ENCODE results near the gene IRS1. TPM values are rescaled to one million over a fixed set of nuclear protein-coding genes. Genes with fewer than 3 reads are reported as not detected.

The IRS1 gene
- total RNA-seq, 1 experiment from 2014 or later = 38.8 TPM

GRCh38 chr2:226828191-226828590 is 28.6 kb upstream of the IRS1 start:
- Histone ChIP-seq H4K20me1 (ENCODE audit: low read length) (no peaks in the 10 kb centered on the region), H3K9me3 (ENCODE audit: low read length) (no peaks in the 10 kb centered on the region), H3K9me2 (replicated peaks; ENCODE audit: low read length) (no peaks in the 10 kb centered on the region), H3F3A (ENCODE audit: low read length, unreplicated experiment) (no peaks in the 10 kb centered on the region), H3K9ac (ENCODE audit: low read length) (no peak overlapping the region), H3K4me2 (ENCODE audit: low read length) (no peak overlapping the region), H3K27ac (ENCODE audit: low read length) (no peak overlapping the region), H3K27me3 (ENCODE audit: low read length) (no peaks in the 10 kb centered on the region), H3K79me2 (ENCODE audit: low read length) (peaks cover 8% of the 10 kb centered on the region; the same call in 1 of the 2 replicates), H3K4me3 (ENCODE audit: low read length) (no peak overlapping the region), H3K36me3 (ENCODE audit: low read depth, low read length) (no peaks in the 10 kb centered on the region), H3K4me1 (ENCODE audit: insufficient read depth, low read length) (no peaks in the 10 kb centered on the region), H2AFZ (ENCODE audit: low read length) (no peak overlapping the region)
- BruUV-seq (replicated peaks) = no TSS peak
- intact Hi-C loops (cut with micrococcal nuclease) = no loop called here
- no peak for DNase-seq
- no peak for TF ChIP-seq CTCF (conservative IDR thresholded peaks at IDR 0.05; ENCODE audit: low read depth, low read length)
- no peak for TF ChIP-seq EZH2 (IDR thresholded peaks at IDR 0.05; ENCODE audit: low read length, unreplicated experiment)
- TF ChIP-seq EZH2phosphoT487 (IDR thresholded peaks at IDR 0.05; ENCODE audit: borderline replicate concordance, low read length) = no peak
- ATAC-seq = no peak
- CTCF ChIA-PET = no interaction called here
- POLR2A ChIA-PET (ENCODE audit: unreplicated experiment) = no interaction called here

GRCh38 chr2:226825056-226825455 is 25.4 kb upstream of the IRS1 start:
- Histone ChIP-seq H3K27ac (ENCODE audit: low read length) (no peak overlapping the region), H3K9me3 (ENCODE audit: low read length) (no peaks in the 10 kb centered on the region), H3K27me3 (ENCODE audit: low read length) (no peaks in the 10 kb centered on the region), H3K9me2 (replicated peaks; ENCODE audit: low read length) (no peaks in the 10 kb centered on the region), H3F3A (ENCODE audit: low read length, unreplicated experiment) (no peaks in the 10 kb centered on the region), H2AFZ (ENCODE audit: low read length) (no peak overlapping the region), H4K20me1 (ENCODE audit: low read length) (no peaks in the 10 kb centered on the region), H3K79me2 (ENCODE audit: low read length) (no peaks in the 10 kb centered on the region), H3K9ac (ENCODE audit: low read length) (no peak overlapping the region), H3K36me3 (ENCODE audit: low read depth, low read length) (no peaks in the 10 kb centered on the region), H3K4me3 (ENCODE audit: low read length) (no peak overlapping the region), H3K4me1 (ENCODE audit: insufficient read depth, low read length) (no peaks in the 10 kb centered on the region), H3K4me2 (ENCODE audit: low read length) (no peak overlapping the region)
- no TSS peak for BruUV-seq (replicated peaks)
- ChIA-PET CTCF (no interaction called here), POLR2A (ENCODE audit: unreplicated experiment) (no interaction called here)
- intact Hi-C loops (cut with micrococcal nuclease) = no loop called here
- ATAC-seq = no peak
- no peak for DNase-seq
- no peak for TF ChIP-seq EZH2phosphoT487 (IDR thresholded peaks at IDR 0.05; ENCODE audit: borderline replicate concordance, low read length)
- no peak for TF ChIP-seq EZH2 (IDR thresholded peaks at IDR 0.05; ENCODE audit: low read length, unreplicated experiment)
- TF ChIP-seq CTCF (conservative IDR thresholded peaks at IDR 0.05; ENCODE audit: low read depth, low read length) = no peak

GRCh38 chr2:226818930-226819329 is 19.3 kb upstream of the IRS1 start:
- no peaks in the 10 kb centered on the region for H3K9me3 ChIP-seq (ENCODE audit: low read length)
- DNase-seq (no peak), ATAC-seq (no peak)
- intact Hi-C loops (cut with micrococcal nuclease) = no loop called here
- no peaks in the 10 kb centered on the region for H3K36me3 ChIP-seq (ENCODE audit: low read depth, low read length)
- BruUV-seq (replicated peaks) = no TSS peak
- no peaks in the 10 kb centered on the region for H3F3A ChIP-seq (ENCODE audit: low read length, unreplicated experiment)
- H3K27ac ChIP-seq (ENCODE audit: low read length) = no peak overlapping the region
- no peaks in the 10 kb centered on the region for H3K27me3 ChIP-seq (ENCODE audit: low read length)
- ChIA-PET POLR2A (ENCODE audit: unreplicated experiment) (no interaction called here), CTCF (no interaction called here)
- no peak overlapping the region for H2AFZ ChIP-seq (ENCODE audit: low read length)
- H3K4me1 ChIP-seq (ENCODE audit: insufficient read depth, low read length) = no peaks in the 10 kb centered on the region
- TF ChIP-seq EZH2phosphoT487 (IDR thresholded peaks at IDR 0.05; ENCODE audit: borderline replicate concordance, low read length) (no peak), EZH2 (IDR thresholded peaks at IDR 0.05; ENCODE audit: low read length, unreplicated experiment) (no peak), CTCF (conservative IDR thresholded peaks at IDR 0.05; ENCODE audit: low read depth, low read length) (no peak)
- H3K4me2 ChIP-seq (ENCODE audit: low read length) = no peak overlapping the region
- H3K9ac ChIP-seq (ENCODE audit: low read length) = no peak overlapping the region
- H3K79me2 ChIP-seq (ENCODE audit: low read length) = no peaks in the 10 kb centered on the region
- no peaks in the 10 kb centered on the region for H4K20me1 ChIP-seq (ENCODE audit: low read length)
- H3K9me2 ChIP-seq (replicated peaks; ENCODE audit: low read length) = no peaks in the 10 kb centered on the region
- no peak overlapping the region for H3K4me3 ChIP-seq (ENCODE audit: low read length)

Measured in PC-3 (cell line).